HUES6 (cell line): ENCODE data around the gene IMPG2.

Experiments used
- H3K27ac ChIP-seq: 2 replicates; pipeline ENCODE4 v1.7.0; 2013; ENCODE audit warnings: low read depth, mild to moderate bottlenecking, low read length, inconsistent platforms
- H3K27me3 ChIP-seq: 2 replicates; pipeline ENCODE4 v1.6.1; 2013; ENCODE audit warnings: low read length; ENCODE audit not compliant: control insufficient read depth, insufficient read depth
- H3K36me3 ChIP-seq: 2 replicates; pipeline ENCODE4 v1.6.1; 2013; ENCODE audit warnings: low read length; ENCODE audit not compliant: control insufficient read depth, insufficient read depth
- H3K4me1 ChIP-seq: 2 replicates; pipeline ENCODE4 v1.6.1; 2013; ENCODE audit warnings: low read length; ENCODE audit not compliant: control insufficient read depth, insufficient read depth
- H3K4me3 ChIP-seq: 2 replicates; pipeline ENCODE4 v1.5.1; 2013; ENCODE audit warnings: low read depth, low read length
- H3K9ac ChIP-seq: one replicate; pipeline ENCODE4 v1.6.1; 2013; ENCODE audit warnings: mild to moderate bottlenecking, low read length
- H3K9me3 ChIP-seq: 2 replicates; pipeline ENCODE4 v1.6.1; 2013; ENCODE audit warnings: low read depth, low read length; ENCODE audit not compliant: control insufficient read depth, insufficient read depth

Gene IMPG2

DNA sequence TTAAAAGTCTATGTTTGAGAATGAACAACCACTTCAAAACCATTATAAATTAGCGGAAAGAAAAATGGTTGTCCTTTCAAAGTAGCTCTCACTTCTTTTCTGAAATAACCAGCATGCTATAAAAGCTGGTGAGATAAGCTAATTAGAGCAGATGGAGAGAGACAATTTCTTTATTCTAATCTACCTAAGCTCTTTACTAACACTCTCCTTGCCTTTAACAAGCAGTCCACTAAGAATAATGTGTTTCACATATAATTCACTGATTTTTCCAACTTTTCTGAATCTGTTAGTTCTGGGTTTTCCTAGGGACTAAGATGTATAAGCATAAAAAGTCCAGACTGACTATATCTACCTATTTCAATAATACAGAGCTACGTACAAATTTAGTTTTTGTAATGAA lies at the start of gene IMPG2:
IMPG2 (minus strand) TSS at position 101 of the 400 bp plus-strand sequence. CDS start 203 bp downstream, outside the sequence.
- H3K4me3 ChIP-seq: no peak within 1 kb of the TSS
- H3K4me1 ChIP-seq: no peaks in the 10 kb centered on the region
- no peak within 1 kb of the TSS for H3K9ac ChIP-seq
- H3K36me3 ChIP-seq: no peaks in the 10 kb centered on the region
- H3K27ac ChIP-seq: no peak within 1 kb of the TSS
- no peaks in the 10 kb centered on the region for H3K9me3 ChIP-seq
- no peaks in the 10 kb centered on the region for H3K27me3 ChIP-seq

DNA sequence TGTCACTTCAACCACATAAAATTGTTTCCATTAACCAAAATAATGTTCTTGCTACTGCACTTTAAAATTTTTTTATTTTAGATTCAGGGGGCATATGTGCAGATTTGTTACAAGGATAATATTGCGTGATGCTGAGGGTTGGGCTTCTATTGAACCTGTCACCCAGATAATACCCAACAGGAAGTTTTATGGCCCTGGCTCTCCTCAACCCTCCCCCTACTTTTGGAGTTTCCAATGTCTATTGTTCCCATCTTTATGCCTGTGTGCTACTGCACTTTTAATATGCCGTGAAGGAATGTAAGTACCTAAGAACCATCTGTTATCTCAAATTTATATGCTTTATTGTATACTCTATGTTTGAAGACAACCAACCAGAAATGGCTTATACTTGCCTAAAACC lies 42.0 kb upstream of the IMPG2 start:
- Histone ChIP-seq H3K9ac (no peak overlapping the region), H3K4me1 (no peaks in the 10 kb centered on the region), H3K4me3 (no peak overlapping the region), H3K27me3 (no peaks in the 10 kb centered on the region), H3K27ac (no peak overlapping the region), H3K36me3 (no peaks in the 10 kb centered on the region), H3K9me3 (no peaks in the 10 kb centered on the region)

DNA sequence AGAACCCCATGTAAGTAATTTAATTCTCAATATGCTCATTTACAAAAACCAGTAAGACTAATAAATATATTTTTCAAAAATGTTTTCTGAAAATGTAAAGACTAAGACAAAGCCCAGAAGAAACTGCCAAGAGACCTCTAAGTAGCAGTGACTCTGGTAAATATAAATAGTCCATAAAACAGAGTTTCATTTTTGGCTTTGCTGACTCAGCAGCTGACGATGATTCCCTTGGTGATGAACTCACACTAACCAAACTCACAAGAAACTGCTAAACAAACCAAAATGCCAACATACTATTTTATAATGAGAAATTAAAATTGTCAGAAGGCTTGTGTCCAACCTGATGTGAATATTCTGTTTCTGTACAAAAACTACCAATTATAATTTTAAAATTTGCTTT lies 31.5 kb upstream of the IMPG2 start:
- Histone ChIP-seq H3K27ac (no peak overlapping the region), H3K27me3 (no peaks in the 10 kb centered on the region), H3K9me3 (no peaks in the 10 kb centered on the region), H3K36me3 (no peaks in the 10 kb centered on the region), H3K4me3 (no peak overlapping the region), H3K4me1 (no peaks in the 10 kb centered on the region), H3K9ac (no peak overlapping the region)

DNA sequence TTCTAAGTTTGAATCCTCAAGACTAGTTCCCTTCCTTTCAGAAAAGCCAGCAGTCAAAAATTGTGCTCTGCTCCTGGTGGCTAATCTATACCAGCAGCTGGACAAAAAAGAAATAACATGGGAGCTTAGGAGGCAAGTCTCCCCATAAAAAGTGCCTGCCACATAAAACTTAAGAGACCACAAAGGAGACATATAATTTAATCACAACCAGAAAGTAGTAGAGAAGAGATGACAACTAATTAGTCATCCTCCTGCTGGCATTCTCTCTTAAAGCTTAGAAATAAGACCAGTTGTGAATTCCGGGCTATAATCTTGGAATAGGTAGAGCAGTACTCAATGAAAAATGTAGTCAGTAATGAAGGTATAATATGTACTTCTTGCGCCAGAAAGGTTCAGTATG lies 20.2 kb upstream of the IMPG2 start:
- H3K9ac ChIP-seq: no peak overlapping the region
- no peaks in the 10 kb centered on the region for H3K27me3 ChIP-seq
- H3K4me3 ChIP-seq: no peak overlapping the region
- no peaks in the 10 kb centered on the region; the same call in 1 of the 2 replicates for H3K36me3 ChIP-seq
- H3K27ac ChIP-seq: no peak overlapping the region
- no peaks in the 10 kb centered on the region for H3K4me1 ChIP-seq
- H3K9me3 ChIP-seq: no peaks in the 10 kb centered on the region

DNA sequence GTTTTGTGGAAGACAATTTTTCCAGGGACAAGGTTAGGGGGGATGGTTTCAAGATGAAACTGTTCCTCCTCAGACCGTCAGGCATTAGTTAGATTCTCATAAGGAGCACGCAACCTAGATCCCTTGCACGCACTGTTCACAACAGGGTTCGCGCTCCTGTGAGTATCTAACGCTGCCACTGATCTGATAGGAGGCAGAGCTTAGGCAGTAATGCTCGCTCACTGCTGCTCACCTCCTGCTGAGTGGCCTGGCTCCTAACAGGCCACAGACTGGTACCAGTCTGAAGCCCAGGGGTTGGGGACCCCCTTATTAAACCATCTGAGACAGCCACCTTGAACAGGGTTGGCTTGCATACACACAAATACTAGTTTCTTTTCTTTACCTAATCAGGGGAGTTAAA lies 13.5 kb upstream of the IMPG2 start:
- no peaks in the 10 kb centered on the region for H3K9me3 ChIP-seq
- H3K9ac ChIP-seq: no peak overlapping the region
- no peaks in the 10 kb centered on the region for H3K27me3 ChIP-seq
- H3K4me3 ChIP-seq: no peak overlapping the region
- H3K27ac ChIP-seq: no peak overlapping the region
- no peaks in the 10 kb centered on the region; the same call in 1 of the 2 replicates for H3K36me3 ChIP-seq
- H3K4me1 ChIP-seq: no peaks in the 10 kb centered on the region

DNA sequence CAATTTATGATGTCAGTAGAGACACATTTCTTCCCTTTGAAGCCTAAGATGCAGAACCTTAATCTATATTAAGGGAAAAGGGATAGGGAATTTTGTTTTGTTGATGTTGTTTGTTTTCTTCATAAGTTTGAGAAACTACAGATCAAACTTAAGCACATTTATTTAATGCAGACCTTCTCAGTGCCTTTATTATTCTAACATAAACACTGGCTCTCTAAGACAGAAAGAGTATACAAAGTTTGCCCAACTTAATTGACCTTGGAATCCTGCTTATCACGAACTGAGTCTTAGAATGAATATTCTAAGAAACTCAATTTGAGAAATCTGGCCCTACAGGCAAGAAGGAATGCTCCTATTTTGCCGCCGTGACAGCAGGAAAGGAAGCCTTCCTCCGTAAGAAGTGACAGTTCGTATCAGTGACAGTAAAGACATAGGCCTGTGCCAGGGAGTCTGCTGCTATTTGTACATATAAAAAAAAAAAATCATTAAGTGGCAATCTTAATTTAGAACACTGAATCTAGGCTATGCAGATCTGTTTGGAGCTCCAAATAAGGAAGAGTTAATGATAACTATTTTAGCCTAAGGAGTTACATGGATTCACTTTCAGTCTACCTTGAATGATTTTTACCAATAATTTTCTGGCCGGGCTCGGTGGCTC lies 8.8 kb upstream of the IMPG2 start:
- Histone ChIP-seq H3K4me3 (no peak overlapping the region), H3K9ac (no peak overlapping the region), H3K4me1 (no peaks in the 10 kb centered on the region), H3K27ac (no peak overlapping the region), H3K27me3 (no peaks in the 10 kb centered on the region), H3K9me3 (no peaks in the 10 kb centered on the region), H3K36me3 (no peaks in the 10 kb centered on the region; the same call in 1 of the 2 replicates)

DNA sequence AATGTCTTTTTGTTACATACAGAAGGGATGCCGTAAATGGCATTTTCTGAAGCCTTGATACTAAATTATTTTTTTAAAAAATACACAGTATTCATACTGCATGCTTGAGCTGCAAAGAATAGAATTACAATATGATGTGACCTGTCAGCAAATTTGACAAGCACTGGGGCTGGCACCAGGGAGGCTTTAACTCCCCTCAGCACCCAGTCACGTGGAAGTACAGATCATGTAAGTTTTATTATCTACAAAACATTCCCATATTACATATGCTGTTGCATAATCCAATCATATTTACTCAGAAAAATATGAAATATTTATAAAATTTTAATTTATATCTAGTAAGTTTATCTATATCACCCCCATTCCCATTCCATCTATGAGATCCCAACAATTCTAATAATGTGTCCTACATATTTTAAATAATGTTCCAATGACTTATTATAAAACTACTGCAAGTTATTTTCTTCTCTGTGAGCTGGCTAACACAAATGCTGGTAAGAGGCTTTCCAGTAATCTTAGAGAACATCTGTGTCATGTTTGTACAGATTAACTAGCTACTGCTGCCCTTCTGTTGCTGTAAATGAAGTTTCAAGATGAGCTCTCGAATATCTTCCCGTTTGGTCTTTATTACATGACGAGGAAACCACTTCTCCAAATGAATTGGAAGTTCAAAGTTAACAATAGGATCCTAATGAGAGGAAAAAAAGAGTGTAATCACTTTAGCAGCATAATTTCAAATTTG lies 5.2 kb upstream of the IMPG2 start:
- Histone ChIP-seq H3K4me3 (no peak overlapping the region), H3K4me1 (no peaks in the 10 kb centered on the region), H3K36me3 (no peaks in the 10 kb centered on the region; the same call in 1 of the 2 replicates), H3K27me3 (no peaks in the 10 kb centered on the region), H3K9me3 (no peaks in the 10 kb centered on the region), H3K27ac (no peak overlapping the region), H3K9ac (no peak overlapping the region)

DNA sequence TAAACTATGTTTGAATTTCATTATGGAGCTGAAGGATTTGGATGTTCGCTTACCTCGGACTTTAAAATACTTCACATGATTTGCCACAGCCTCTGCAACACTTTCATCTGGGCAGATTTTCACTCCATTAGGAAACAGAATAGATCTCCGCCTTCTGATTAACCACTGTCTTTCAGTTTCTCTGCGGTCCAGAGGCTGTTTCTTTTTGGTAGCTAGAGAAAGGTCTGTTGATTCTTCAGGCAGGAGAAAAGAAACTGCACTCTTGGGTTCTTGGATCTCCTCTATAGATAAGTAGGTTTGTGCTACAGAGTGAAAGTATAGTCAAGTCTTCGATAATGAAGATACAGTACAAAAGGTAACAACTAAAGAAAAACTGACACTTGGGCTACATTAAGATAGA lies 844 bp downstream of the IMPG2 start:
- Histone ChIP-seq H3K4me1 (no peaks in the 10 kb centered on the region), H3K4me3 (no peak overlapping the region), H3K27me3 (no peaks in the 10 kb centered on the region), H3K36me3 (no peaks in the 10 kb centered on the region), H3K9me3 (no peaks in the 10 kb centered on the region), H3K27ac (no peak overlapping the region), H3K9ac (no peak overlapping the region)

DNA sequence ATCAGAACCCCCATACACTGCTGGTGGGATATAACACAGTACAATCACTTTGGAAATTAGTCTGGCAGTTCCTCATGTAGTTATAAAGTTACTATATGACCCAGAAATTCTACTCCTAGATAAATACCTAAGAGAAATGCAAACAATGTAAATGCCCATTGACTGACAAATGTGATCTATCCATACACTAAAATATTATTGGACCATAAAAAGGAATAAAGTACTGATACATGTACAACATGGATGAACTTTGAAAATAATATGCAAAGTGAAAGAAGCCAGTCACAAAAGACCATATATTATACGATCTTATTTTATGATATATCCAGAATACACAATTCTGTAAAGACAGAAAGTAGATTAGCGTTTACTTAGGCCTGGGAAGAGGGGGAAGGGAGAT lies 7.8 kb downstream of the IMPG2 start:
- Histone ChIP-seq H3K9me3 (peaks cover 25% of the 10 kb centered on the region), H3K9ac (no peak overlapping the region), H3K27ac (no peak overlapping the region), H3K4me3 (no peak overlapping the region), H3K27me3 (no peaks in the 10 kb centered on the region), H3K36me3 (no peaks in the 10 kb centered on the region), H3K4me1 (no peaks in the 10 kb centered on the region)

DNA sequence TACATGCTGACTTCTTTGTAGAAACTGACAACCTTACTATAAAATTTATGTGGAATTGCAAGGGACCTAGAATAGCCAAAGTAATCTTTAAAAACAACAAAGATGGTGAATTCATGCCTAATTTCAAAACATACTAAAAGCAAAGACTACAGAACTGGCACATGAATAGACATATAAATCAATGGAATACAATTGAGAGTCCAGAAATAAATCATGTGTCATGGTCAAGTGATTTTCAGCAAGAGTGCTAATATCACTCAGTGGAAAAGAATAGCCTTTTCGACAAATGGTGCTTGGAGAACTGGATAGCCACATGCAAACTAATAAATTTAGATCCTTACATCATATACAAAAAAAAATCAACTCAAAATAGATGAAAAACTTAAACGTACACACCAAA lies 8.7 kb downstream of the IMPG2 start:
- no peak overlapping the region for H3K9ac ChIP-seq
- H3K36me3 ChIP-seq: no peaks in the 10 kb centered on the region
- peaks cover 29% of the 10 kb centered on the region for H3K9me3 ChIP-seq
- H3K4me1 ChIP-seq: no peaks in the 10 kb centered on the region
- H3K4me3 ChIP-seq: no peak overlapping the region
- H3K27ac ChIP-seq: no peak overlapping the region
- H3K27me3 ChIP-seq: no peaks in the 10 kb centered on the region

DNA sequence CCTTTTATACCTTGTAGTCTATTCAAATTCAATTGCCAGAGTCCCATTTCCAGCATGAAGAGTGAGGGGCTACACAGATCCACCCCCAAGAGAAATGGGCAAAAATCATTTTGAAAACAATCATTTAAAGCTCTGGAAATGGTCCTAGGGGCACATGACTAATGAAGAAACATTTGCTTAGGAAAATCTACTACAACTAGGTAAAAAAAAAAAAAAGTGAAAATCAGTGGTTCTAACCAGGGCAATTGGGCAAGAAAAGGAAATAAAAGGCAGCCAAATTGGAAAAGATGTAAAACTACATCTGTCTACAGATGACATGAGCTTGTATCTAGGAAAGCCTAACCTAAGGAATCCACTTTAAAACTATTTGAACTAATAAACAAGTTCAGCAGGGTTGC lies 9.4 kb downstream of the IMPG2 start:
- no peak overlapping the region for H3K9ac ChIP-seq

More for the DNA sequence above, 9.4 kb downstream of the IMPG2 start:
- peaks cover 29% of the 10 kb centered on the region for H3K9me3 ChIP-seq
- H3K4me3 ChIP-seq: no peak overlapping the region
- H3K27me3 ChIP-seq: no peaks in the 10 kb centered on the region
- H3K4me1 ChIP-seq: no peaks in the 10 kb centered on the region
- no peaks in the 10 kb centered on the region for H3K36me3 ChIP-seq
- H3K27ac ChIP-seq: no peak overlapping the region
